Lower leg skin (tissue), 3 donors: Measurements from ENCODE around the gene OGN.

Experiments
- POLR2A ChIP-seq, 2 donors: fragments of 450-650 bp; IDR thresholded peaks; one replicate each; pipeline ENCODE4 v1.6.1; 2016 to 2017; ENCODE audit warnings: antibody characterized with exemption in 2 of 2, mild to moderate bottlenecking in 1 of 2, moderate library complexity in 1 of 2
- TF ChIP-seq, protein P1 (sequence below), 3 donors: fragments of 450-650 bp; IDR thresholded peaks; one replicate each; pipeline ENCODE4 v1.5.1; 2016; ENCODE audit warnings: antibody characterized with exemption in 3 of 3, mild to moderate bottlenecking in 3 of 3, moderate library complexity in 2 of 3

- TF ChIP-seq, protein P1, sequence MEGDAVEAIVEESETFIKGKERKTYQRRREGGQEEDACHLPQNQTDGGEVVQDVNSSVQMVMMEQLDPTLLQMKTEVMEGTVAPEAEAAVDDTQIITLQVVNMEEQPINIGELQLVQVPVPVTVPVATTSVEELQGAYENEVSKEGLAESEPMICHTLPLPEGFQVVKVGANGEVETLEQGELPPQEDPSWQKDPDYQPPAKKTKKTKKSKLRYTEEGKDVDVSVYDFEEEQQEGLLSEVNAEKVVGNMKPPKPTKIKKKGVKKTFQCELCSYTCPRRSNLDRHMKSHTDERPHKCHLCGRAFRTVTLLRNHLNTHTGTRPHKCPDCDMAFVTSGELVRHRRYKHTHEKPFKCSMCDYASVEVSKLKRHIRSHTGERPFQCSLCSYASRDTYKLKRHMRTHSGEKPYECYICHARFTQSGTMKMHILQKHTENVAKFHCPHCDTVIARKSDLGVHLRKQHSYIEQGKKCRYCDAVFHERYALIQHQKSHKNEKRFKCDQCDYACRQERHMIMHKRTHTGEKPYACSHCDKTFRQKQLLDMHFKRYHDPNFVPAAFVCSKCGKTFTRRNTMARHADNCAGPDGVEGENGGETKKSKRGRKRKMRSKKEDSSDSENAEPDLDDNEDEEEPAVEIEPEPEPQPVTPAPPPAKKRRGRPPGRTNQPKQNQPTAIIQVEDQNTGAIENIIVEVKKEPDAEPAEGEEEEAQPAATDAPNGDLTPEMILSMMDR (IDR thresholded peaks at IDR 0.05) = no peak
- TF ChIP-seq POLR2A (IDR thresholded peaks at IDR 0.05) = no peak
These were observed 20.0 kb upstream of the OGN start, which contains the start of gene OMD for GRCh38 chr9:92424340-92424739.
